ENCODE results near the gene AGTRAP.
A peak's percentile ranks its signal among the peaks of the same experiment; 100 is the strongest.

Gene AGTRAP

DNA sequence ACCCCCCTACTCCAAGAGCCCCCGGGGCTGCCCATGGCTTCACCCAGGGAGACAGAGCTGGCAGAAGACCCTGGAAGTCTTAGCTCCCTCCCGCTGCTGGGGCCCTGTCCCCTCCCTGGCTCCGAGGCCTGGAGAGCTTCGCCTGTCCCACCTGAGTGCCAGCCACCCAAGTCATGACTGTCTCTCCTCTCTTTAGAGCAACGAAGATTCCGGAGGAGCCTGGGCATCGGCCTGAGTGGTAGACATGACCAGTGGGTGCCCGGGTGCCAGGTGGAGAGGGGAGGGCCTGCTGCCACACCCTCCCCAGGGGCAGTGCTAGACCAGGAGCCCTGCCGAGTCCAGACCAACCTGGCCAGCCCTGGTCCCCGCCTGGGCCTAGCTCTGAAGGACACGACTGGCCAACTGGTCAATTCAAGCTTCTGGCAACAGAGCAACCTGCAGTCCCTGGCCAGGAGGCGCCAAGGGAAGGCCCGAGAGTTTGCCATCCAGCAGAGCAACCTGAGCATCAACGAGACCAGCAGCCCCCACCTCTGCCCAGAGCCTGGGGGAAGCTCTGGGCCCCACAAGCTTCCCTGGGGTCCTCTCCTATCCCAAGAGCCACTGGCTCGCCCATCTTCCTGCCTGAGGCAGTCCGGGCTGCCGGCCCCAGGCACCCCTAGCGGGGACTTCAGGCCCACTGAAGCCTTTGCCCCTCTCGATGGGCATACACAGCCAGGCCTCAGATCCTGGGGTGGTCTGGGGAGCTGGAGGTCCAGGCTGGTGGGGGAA, 29.9 kb downstream of the AGTRAP start:
- H3K4me3 ChIP-seq (ENCODE audit: control insufficient read depth, low read depth, low read length): no peak overlapping the region
- DNase-seq (ENCODE audit: low read depth): no peak

DNA sequence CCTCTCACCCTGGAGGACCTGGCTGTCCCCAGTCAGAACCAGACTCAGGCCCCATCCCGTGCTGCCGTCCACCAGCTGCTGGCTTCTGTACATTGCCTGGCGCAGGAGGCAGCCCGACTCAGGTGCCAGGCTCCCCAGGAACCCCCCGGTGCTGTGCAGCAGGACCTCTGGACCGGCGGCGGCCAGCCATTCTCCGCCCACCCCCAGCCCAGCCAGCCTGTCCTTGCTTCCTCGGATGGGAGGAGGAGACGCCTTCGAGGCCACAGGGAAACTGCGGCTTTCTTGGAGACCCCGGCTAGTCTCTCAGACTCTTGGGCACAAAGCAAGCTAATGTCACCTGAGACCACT, 30.5 kb downstream of the AGTRAP start:
- TF ChIP-seq, protein P1, sequence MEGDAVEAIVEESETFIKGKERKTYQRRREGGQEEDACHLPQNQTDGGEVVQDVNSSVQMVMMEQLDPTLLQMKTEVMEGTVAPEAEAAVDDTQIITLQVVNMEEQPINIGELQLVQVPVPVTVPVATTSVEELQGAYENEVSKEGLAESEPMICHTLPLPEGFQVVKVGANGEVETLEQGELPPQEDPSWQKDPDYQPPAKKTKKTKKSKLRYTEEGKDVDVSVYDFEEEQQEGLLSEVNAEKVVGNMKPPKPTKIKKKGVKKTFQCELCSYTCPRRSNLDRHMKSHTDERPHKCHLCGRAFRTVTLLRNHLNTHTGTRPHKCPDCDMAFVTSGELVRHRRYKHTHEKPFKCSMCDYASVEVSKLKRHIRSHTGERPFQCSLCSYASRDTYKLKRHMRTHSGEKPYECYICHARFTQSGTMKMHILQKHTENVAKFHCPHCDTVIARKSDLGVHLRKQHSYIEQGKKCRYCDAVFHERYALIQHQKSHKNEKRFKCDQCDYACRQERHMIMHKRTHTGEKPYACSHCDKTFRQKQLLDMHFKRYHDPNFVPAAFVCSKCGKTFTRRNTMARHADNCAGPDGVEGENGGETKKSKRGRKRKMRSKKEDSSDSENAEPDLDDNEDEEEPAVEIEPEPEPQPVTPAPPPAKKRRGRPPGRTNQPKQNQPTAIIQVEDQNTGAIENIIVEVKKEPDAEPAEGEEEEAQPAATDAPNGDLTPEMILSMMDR (conservative IDR thresholded peaks at IDR 0.05; ENCODE audit: control insufficient read depth, insufficient read depth, low read depth, low read length): no peak
- no peak for DNase-seq (ENCODE audit: low read depth)
- no peak overlapping the region for H3K4me3 ChIP-seq (ENCODE audit: control insufficient read depth, low read depth, low read length)

More for the DNA sequence above, 29.9 kb downstream of the AGTRAP start:
- TF ChIP-seq, protein P1 (conservative IDR thresholded peaks at IDR 0.05; ENCODE audit: control insufficient read depth, insufficient read depth, low read depth, low read length): no peak

DNA sequence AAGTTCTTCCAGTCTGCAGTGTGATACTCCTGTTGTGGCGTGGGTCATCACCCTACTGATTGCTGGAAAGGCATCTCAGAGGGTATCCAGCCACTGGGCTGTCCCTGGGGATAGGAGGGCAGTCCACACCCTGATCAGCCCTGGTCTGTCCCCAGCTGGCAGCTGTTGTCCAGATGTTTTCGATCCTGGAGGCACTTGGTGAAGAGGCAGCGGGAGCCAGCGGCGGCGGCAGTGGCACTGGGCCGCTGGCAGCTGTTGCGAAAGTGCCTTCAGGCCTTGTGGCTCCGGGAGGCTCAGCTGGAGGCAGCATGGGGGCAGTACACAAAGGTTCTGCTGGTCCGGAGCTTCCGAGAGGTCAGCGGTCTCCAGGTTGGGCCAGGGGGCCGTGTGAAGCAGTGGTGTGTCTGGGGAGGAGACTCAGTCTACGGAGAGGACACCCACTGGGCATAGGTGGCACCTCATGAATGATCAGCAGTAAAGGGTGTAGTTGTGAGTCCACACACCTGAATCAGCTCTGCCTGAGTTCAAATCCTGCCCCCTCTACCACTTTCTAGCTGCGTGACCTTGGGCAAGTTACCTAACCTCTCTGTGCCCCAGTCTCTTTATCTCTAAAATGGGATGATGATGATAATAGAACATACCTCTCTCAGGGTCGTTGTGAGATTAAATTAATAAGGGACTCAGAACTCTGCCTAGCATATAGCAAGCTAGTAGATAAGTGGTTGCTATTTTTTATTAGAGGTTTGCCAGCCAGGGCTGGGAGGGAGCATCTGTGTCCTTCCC, 32.2 kb downstream of the AGTRAP start:
- H3K4me3 ChIP-seq (ENCODE audit: control insufficient read depth, low read depth, low read length): no peak overlapping the region
- DNase-seq (ENCODE audit: low read depth): peak; percentile 7
- TF ChIP-seq, protein P1 (conservative IDR thresholded peaks at IDR 0.05; ENCODE audit: control insufficient read depth, insufficient read depth, low read depth, low read length): no peak

DNA sequence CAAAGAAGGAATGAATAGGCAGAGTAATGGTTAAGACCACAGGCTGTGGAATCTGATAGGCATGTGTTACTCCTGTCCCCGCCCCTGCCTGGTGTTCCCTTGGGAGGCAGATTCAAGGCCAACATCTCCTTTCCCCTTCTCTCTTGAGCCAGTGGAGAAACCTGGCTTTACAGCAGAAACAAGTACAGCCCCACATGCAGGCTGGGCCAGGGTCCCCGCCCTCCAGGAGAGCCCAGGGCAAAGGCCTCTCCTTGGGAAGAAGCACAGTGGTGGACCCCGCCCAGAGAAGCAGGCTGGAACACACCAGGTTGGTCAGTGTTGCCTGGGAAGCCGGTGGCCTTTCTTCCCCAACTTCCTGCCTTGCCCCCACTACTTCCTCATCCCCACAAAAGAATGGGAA, 32.9 kb downstream of the AGTRAP start:
- TF ChIP-seq, protein P1 (conservative IDR thresholded peaks at IDR 0.05; ENCODE audit: control insufficient read depth, insufficient read depth, low read depth, low read length): no peak
- DNase-seq (ENCODE audit: low read depth): no peak
- no peak overlapping the region for H3K4me3 ChIP-seq (ENCODE audit: control insufficient read depth, low read depth, low read length)

DNA sequence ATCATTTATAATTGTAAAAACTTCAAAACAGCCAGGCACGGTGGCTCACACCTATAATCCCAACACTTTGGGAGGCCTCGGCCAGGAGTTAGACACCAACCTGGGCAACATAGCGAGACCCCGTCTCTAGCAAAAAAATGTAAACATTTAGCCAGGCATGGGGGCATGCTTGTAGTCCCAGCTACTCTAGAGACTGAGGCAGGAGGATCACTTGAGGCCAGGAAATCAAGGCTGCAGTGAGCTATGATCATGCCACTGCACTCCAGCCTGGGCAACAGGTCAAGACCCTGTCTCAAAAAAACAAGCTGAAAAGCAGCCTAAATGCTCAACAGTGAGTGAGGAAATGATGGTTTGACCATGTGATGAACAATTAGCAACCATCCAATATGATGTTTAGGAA, 33.3 kb downstream of the AGTRAP start:
- TF ChIP-seq, protein P1 (conservative IDR thresholded peaks at IDR 0.05; ENCODE audit: control insufficient read depth, insufficient read depth, low read depth, low read length): no peak

DNA sequence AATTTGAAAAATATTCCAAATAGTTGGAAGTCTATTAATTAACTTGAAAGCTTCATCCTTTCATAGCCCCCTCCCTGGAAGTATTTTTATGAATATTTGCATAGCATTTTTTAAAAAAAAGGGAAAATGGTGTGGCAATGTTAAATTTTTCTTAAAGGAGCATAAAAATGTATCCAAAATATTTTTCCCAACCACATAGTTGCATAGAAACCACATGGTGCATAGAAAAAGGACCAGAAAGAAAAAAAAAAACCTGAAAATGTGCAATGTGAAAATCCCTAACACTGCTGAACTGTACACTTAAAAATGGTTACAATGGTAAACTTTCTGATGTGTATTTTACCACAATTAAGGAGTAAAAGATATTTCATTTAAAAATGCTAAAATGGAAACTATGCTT, 34.1 kb downstream of the AGTRAP start:
- no peak for DNase-seq (ENCODE audit: low read depth)
- no peak overlapping the region for H3K4me3 ChIP-seq (ENCODE audit: control insufficient read depth, low read depth, low read length)
- TF ChIP-seq, protein P1 (conservative IDR thresholded peaks at IDR 0.05; ENCODE audit: control insufficient read depth, insufficient read depth, low read depth, low read length): no peak

More for the DNA sequence above, 33.3 kb downstream of the AGTRAP start:
- DNase-seq (ENCODE audit: low read depth): no peak
- H3K4me3 ChIP-seq (ENCODE audit: control insufficient read depth, low read depth, low read length): no peak overlapping the region

Data from fibroblast of mammary gland (primary cell).